ENCODE data around the gene LIMCH1. TPM values are rescaled to one million over a fixed set of nuclear protein-coding genes. Genes with fewer than 3 reads are reported as not detected.

Gene LIMCH1
- total RNA-seq, 1 donor from 2014 or later = 113 TPM

GRCh38 chr4:41749631-41750039 lies 211.7 kb downstream of the LIMCH1 start:
- DNase-seq (ENCODE audit: low spot score) = no peak

Other genes with a start within 250 kb of the LIMCH1 start
- gene PHOX2B, start 210.6 kb downstream of the LIMCH1 start, total RNA-seq = not detected

Measured in mesenteric fat pad (tissue), 1 donor.